ENCODE data around the gene IDUA.

The IDUA gene

GRCh38 chr4:1033840-1034551 lies 47.2 kb downstream of the IDUA start:
- Histone ChIP-seq H3K27ac (peak overlapping the region; percentile 81), H3K4me1 (peaks cover 5 to 49% (median 34%) of the 10 kb centered on the region in 4 donors), H3K4me3 (peak overlapping the region; percentile 30 to 44), H3K9me3 (no peaks in the 10 kb centered on the region), H3K27me3 (peaks cover 0 to 6% of the 10 kb centered on the region in 2 donors), H3K36me3 (no peaks in the 10 kb centered on the region)
- DNase-seq, result peak; percentile 56 to 89
- TF ChIP-seq CTCF (IDR thresholded peaks at IDR 0.05), result no peak
- intact Hi-C loops (cut with DNase I; ENCODE audit: low total_unique reads), result no loop called here

- Histone ChIP-seq H3K27me3 (no peaks in the 10 kb centered on the region), H3K4me3 (no peak overlapping the region), H3K27ac (peak overlapping the region; percentile 26 to 81), H3K9me3 (no peaks in the 10 kb centered on the region), H3K4me1 (peaks cover 14 to 59% (median 45%) of the 10 kb centered on the region in 4 donors), H3K36me3 (no peaks in the 10 kb centered on the region)
- no peak for TF ChIP-seq CTCF (IDR thresholded peaks at IDR 0.05)
- no peak for DNase-seq
- intact Hi-C loops (cut with DNase I; ENCODE audit: low total_unique reads), result no loop called here
Measured at GRCh38 chr4:1035510-1035909, 48.7 kb downstream of the IDUA start.

GRCh38 chr4:1036095-1036494 lies 49.3 kb downstream of the IDUA start:
- H3K27ac ChIP-seq, result peak overlapping the region; percentile 26 to 81

GRCh38 chr4:1036976-1037810 lies 50.3 kb downstream of the IDUA start:
- TF ChIP-seq CTCF (IDR thresholded peaks at IDR 0.05), result no peak

More at GRCh38 chr4:1036095-1036494, 49.3 kb downstream of the IDUA start:
- no peak for TF ChIP-seq CTCF (IDR thresholded peaks at IDR 0.05)
- peaks cover 14 to 65% (median 49%) of the 10 kb centered on the region in 4 donors for H3K4me1 ChIP-seq
- DNase-seq, result no peak
- no peaks in the 10 kb centered on the region for H3K36me3 ChIP-seq
- no peaks in the 10 kb centered on the region for H3K27me3 ChIP-seq
- H3K9me3 ChIP-seq, result no peaks in the 10 kb centered on the region
- intact Hi-C loops (cut with DNase I; ENCODE audit: low total_unique reads), result no loop called here
- H3K4me3 ChIP-seq, result no peak overlapping the region

GRCh38 chr4:1038948-1039492 lies 52.2 kb downstream of the IDUA start:
- TF ChIP-seq CTCF (IDR thresholded peaks at IDR 0.05), result no peak
- Histone ChIP-seq H3K4me3 (no peak overlapping the region), H3K9me3 (no peaks in the 10 kb centered on the region), H3K4me1 (peaks cover 17 to 78% (median 65%) of the 10 kb centered on the region in 4 donors), H3K27ac (peak overlapping the region; percentile 66 to 69), H3K27me3 (no peaks in the 10 kb centered on the region), H3K36me3 (no peaks in the 10 kb centered on the region)
- DNase-seq, result no peak
- intact Hi-C loops (cut with DNase I; ENCODE audit: low total_unique reads), result no loop called here

More at GRCh38 chr4:1036976-1037810, 50.3 kb downstream of the IDUA start:
- no peak for DNase-seq
- no peak overlapping the region for H3K4me3 ChIP-seq
- H3K27me3 ChIP-seq, result no peaks in the 10 kb centered on the region
- peaks cover 14 to 76% (median 60%) of the 10 kb centered on the region in 4 donors for H3K4me1 ChIP-seq
- no peaks in the 10 kb centered on the region for H3K9me3 ChIP-seq
- no peaks in the 10 kb centered on the region for H3K36me3 ChIP-seq
- intact Hi-C loops (cut with DNase I; ENCODE audit: low total_unique reads), result no loop called here
- H3K27ac ChIP-seq, result peak overlapping the region in 1 of 2 donors; percentile 17

Measured in tibial artery (tissue), 4 donors.